Tibial nerve (tissue), 4 donors: ENCODE data around the gene CHD6.

ENCODE experiments used
- EP300 ChIP-seq, 2 donors: sonication (generic); formaldehyde crosslinking; IDR thresholded peaks; one replicate each; pipeline ENCODE4 v1.6.1; 2017; ENCODE audit warnings: antibody characterized with exemption in 2 of 2, mild to moderate bottlenecking in 1 of 2
- POLR2A ChIP-seq, 2 donors: fragments of 450-650 bp; IDR thresholded peaks; one replicate each; pipeline ENCODE4 v1.6.1; 2017; ENCODE audit warnings: antibody characterized with exemption in 2 of 2, mild to moderate bottlenecking in 2 of 2, moderate library complexity in 2 of 2
- TF ChIP-seq, protein P1 (sequence below), 5 experiments: fragments of 200-600 bp in 3 of 5; fragments of 450-650 bp in 2 of 5; sonication (generic) in 3 of 5; IDR thresholded peaks; one replicate each; pipeline ENCODE4 v1.5.1; 2016 to 2019; ENCODE audit warnings: antibody characterized with exemption in 5 of 5, mild to moderate bottlenecking in 3 of 5, moderate library complexity in 2 of 5

DNA sequence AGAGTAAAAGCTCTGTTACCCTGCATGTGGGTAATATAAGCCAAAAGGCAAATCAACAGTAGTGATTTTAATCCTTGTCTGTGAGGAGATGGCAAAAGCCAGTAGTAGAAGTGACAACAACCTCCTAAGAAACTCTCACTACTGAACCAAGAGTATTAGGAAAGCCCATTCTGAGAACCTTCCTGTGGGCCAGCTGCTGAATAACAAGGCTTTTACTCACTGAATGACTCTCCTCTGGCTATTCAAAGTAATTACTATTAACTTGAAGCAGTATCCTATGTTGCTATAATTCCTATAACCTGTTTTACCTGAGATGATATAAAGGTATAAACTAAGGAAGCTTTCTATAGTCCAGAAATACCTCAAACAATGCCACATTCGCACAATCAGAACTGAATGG is 55.1 kb downstream of the CHD6 start:
- TF ChIP-seq, protein P1, sequence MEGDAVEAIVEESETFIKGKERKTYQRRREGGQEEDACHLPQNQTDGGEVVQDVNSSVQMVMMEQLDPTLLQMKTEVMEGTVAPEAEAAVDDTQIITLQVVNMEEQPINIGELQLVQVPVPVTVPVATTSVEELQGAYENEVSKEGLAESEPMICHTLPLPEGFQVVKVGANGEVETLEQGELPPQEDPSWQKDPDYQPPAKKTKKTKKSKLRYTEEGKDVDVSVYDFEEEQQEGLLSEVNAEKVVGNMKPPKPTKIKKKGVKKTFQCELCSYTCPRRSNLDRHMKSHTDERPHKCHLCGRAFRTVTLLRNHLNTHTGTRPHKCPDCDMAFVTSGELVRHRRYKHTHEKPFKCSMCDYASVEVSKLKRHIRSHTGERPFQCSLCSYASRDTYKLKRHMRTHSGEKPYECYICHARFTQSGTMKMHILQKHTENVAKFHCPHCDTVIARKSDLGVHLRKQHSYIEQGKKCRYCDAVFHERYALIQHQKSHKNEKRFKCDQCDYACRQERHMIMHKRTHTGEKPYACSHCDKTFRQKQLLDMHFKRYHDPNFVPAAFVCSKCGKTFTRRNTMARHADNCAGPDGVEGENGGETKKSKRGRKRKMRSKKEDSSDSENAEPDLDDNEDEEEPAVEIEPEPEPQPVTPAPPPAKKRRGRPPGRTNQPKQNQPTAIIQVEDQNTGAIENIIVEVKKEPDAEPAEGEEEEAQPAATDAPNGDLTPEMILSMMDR (IDR thresholded peaks at IDR 0.05): no peak
- TF ChIP-seq POLR2A (IDR thresholded peaks at IDR 0.05) (no peak), EP300 (IDR thresholded peaks at IDR 0.05) (no peak)
